A673 (cell line): Measurements from ENCODE around the gene ZNF865. TPM values are rescaled to one million over a fixed set of nuclear protein-coding genes. Genes with fewer than 3 reads are reported as not detected.

Source experiments
- BruUV-seq: library from RNA; stranded (reverse); fragments of 400-500 nt; replicated peaks from 2 replicates; lab custom pipeline; 2021; lab: Mats Ljungman, UMichigan
- CTCF ChIA-PET: fragments of 300-600 bp; sonication (Branson Sonifier 250); formaldehyde crosslinking; loops from one replicate; lab custom pipeline; 2022; ENCODE audit warnings: antibody characterized with exemption; lab: Charles Lee
- POLR2A ChIA-PET: fragments of 300-600 bp; sonication (Branson Sonifier 250); formaldehyde crosslinking; loops from one replicate; lab custom pipeline; 2022; ENCODE audit warnings: antibody characterized with exemption; ENCODE audit not compliant: low non-redundant PET; lab: Charles Lee
- DNase-seq: peaks from one replicate; pipeline ENCODE4 v3.0.0-alpha.2; 2015; ENCODE audit warnings: low spot score
- H3K27ac ChIP-seq: fragments of 200-600 bp; sonication (generic); 2 replicates; pipeline ENCODE4 v1.5.1; 2016; ENCODE audit warnings: mixed run types, low read depth, mild to moderate bottlenecking, mixed read lengths, antibody characterized with exemption, low read length; ENCODE audit not compliant: poor library complexity, severe bottlenecking
- H3K27me3 ChIP-seq: fragments of 200-600 bp; sonication (generic); replicated peaks from 2 replicates; pipeline ENCODE4 v1.6.1; 2017; ENCODE audit warnings: mixed run types, low read depth, mild to moderate bottlenecking, mixed read lengths, antibody characterized with exemption, low read length; ENCODE audit not compliant: insufficient read depth, poor library complexity
- H3K36me3 ChIP-seq: fragments of 200-600 bp; sonication (generic); 2 replicates; pipeline ENCODE4 v1.6.1; 2016; ENCODE audit warnings: mixed run types, mild to moderate bottlenecking, mixed read lengths, antibody characterized with exemption, low read length; ENCODE audit not compliant: insufficient read depth, poor library complexity, severe bottlenecking
- H3K4me1 ChIP-seq: fragments of 200-600 bp; sonication (generic); 2 replicates; pipeline ENCODE4 v1.6.1; 2017; ENCODE audit warnings: mixed run types, mild to moderate bottlenecking, mixed read lengths, antibody characterized with exemption, low read length; ENCODE audit not compliant: insufficient read depth, poor library complexity, severe bottlenecking
- H3K4me3 ChIP-seq: fragments of 200-600 bp; sonication (generic); 2 replicates; pipeline ENCODE4 v1.5.1; 2016; ENCODE audit warnings: low read depth, mixed run types, mild to moderate bottlenecking, mixed read lengths, low read length; ENCODE audit not compliant: poor library complexity, severe bottlenecking
- H3K9me3 ChIP-seq: fragments of 200-600 bp; sonication (generic); 2 replicates; pipeline ENCODE4 v1.6.1; 2016; ENCODE audit warnings: mixed run types, low read depth, mild to moderate bottlenecking, mixed read lengths, antibody characterized with exemption, low read length; ENCODE audit not compliant: poor library complexity, severe bottlenecking
- EZH2 ChIP-seq: fragments of 200-600 bp; sonication (generic); IDR thresholded peaks from 2 replicates; pipeline ENCODE4 v1.6.1; 2017; ENCODE audit warnings: borderline replicate concordance, low read depth, mild to moderate bottlenecking, mixed read lengths, antibody characterized with exemption, low read length; ENCODE audit not compliant: poor library complexity, severe bottlenecking
- intact Hi-C: fragments of 100-400 bp; cut with micrococcal nuclease; formaldehyde crosslinking; loops from one replicate; pipeline ENCODE4 v1.10.0; 2022; ENCODE audit not compliant: unreplicated experiment
- total RNA-seq: library from RNA; stranded (reverse); gene quantifications from 2 replicates; pipeline ENCODE4 v1.2.3, GENCODE V29; 2021
- TF ChIP-seq, protein P1 (sequence below): fragments of 300-800, 200-600 bp; sonication (generic); conservative IDR thresholded peaks from 2 replicates; pipeline ENCODE4 v1.5.1; 2017; ENCODE audit warnings: low read depth, mild to moderate bottlenecking, antibody characterized with exemption, low read length, moderate library complexity, mixed read lengths

ZNF865 gene
- total RNA-seq, 1 experiment from 2014 or later: 16.1 TPM

DNA sequence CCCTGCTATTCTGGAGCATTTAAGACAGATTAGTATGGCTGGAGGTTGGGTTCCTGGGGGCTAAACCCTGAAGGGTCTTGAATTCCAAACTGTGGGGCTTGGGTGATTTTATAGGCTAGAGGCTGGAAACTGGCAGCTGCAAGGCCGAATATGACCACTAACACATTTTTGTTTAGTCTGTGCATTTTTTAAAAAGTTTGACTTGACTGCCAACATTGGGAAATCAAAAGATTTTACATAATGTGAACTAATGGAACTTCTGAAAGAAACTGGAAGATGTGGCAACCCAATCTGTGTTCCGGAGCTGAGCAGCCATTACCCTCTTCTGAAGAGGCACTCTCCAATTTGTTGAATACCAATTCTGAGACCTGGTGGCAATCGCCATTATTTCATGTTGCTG, 13.8 kb downstream of the ZNF865 start:
- CTCF ChIA-PET: no interaction called here
- TF ChIP-seq EZH2: no peak
- TF ChIP-seq, protein P1, sequence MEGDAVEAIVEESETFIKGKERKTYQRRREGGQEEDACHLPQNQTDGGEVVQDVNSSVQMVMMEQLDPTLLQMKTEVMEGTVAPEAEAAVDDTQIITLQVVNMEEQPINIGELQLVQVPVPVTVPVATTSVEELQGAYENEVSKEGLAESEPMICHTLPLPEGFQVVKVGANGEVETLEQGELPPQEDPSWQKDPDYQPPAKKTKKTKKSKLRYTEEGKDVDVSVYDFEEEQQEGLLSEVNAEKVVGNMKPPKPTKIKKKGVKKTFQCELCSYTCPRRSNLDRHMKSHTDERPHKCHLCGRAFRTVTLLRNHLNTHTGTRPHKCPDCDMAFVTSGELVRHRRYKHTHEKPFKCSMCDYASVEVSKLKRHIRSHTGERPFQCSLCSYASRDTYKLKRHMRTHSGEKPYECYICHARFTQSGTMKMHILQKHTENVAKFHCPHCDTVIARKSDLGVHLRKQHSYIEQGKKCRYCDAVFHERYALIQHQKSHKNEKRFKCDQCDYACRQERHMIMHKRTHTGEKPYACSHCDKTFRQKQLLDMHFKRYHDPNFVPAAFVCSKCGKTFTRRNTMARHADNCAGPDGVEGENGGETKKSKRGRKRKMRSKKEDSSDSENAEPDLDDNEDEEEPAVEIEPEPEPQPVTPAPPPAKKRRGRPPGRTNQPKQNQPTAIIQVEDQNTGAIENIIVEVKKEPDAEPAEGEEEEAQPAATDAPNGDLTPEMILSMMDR: no peak
- Histone ChIP-seq H3K4me3 (no peak overlapping the region), H3K9me3 (no peaks in the 10 kb centered on the region), H3K27me3 (no peaks in the 10 kb centered on the region), H3K4me1 (no peaks in the 10 kb centered on the region), H3K36me3 (peaks cover 25% of the 10 kb centered on the region), H3K27ac (no peak overlapping the region)
- BruUV-seq: no TSS peak
- intact Hi-C loops: no loop called here
- POLR2A ChIA-PET: interaction anchor here (0.8 kb wide), 1 partner anchor 15 kb away, joined by 6 read pairs; no protein-coding TSS in a partner anchor
- DNase-seq: no peak

DNA sequence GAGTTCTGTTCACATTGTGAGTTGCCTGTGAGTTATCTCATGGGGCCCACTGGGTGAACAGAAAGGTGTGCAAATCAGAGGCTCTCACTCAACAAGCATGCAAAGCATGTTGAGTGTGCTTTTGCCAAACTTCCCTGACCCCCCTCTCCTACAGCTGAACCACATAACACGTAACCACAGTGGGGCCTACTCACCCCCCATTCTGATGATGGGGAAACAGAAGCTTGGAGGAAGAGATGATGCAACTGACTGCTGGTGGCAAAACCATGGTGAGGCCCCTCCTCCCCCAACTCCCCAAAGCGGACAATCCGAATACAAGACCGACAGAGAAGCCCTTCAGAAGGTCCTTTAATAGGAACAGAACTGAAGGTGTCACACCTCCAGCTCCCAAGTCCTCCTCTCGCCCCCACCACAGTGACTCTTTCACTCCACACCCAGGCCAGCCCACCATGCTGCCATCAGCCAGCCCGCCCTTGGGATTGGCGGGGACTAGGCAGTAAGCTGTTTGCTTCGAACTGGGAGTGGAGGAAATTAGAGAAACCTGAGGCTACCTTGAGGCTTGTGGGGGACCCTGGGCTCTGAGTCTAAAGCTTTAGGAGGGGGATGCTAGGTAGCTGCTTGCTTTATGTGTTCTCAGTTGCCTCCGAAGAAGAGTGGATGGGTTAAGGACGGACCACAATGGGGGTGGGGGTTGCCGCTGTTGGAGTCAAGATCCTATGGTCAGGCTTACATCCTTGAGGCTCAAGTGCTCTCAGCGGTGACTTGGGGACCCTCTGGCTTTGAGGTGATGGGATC, 15.2 kb downstream of the ZNF865 start:
- BruUV-seq: TSS peak; percentile 18
- H3K4me1 ChIP-seq: peaks cover 5% of the 10 kb centered on the region
- H3K9me3 ChIP-seq: no peaks in the 10 kb centered on the region
- peak overlapping the region; percentile 13 for H3K27ac ChIP-seq
- POLR2A ChIA-PET: interaction anchor here (0.6 kb wide), 2 partner anchors 16 to 1159 kb away, joined by 3 to 10 read pairs; no protein-coding TSS in a partner anchor
- peaks cover 21% of the 10 kb centered on the region for H3K36me3 ChIP-seq
- TF ChIP-seq, protein P1: no peak
- no peak for TF ChIP-seq EZH2
- intact Hi-C loops: no loop called here
- no peak overlapping the region for H3K4me3 ChIP-seq
- no peaks in the 10 kb centered on the region for H3K27me3 ChIP-seq
- CTCF ChIA-PET: no interaction called here
- no peak for DNase-seq

DNA sequence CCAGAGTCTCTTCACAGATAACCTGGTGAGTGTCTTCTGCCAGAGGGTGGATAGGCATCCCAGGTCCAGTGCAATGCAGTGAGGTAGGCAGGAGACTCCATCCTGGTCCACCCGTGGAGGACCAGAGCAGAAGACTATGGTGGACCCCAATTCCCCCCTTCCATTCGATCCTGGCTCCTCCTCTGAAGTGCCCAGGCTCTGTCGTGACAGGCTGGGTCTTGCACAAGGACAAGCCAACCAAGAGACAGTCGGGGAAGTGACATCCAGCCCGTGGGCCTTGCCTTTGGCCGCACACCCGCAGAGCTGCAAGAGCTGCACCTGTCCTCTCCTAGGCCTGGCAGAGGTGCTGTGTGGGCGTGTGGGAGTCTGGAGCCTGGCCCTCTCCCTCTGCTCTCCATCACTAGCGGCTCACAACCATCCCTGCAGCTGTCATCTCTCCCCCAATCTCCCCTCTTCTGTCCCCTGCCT, 15.8 kb downstream of the ZNF865 start:
- Histone ChIP-seq H3K36me3 (peaks cover 18% of the 10 kb centered on the region), H3K27me3 (no peaks in the 10 kb centered on the region), H3K4me3 (no peak overlapping the region), H3K27ac (no peak overlapping the region), H3K4me1 (peaks cover 5% of the 10 kb centered on the region), H3K9me3 (no peaks in the 10 kb centered on the region)
- intact Hi-C loops: no loop called here
- BruUV-seq: no TSS peak
- TF ChIP-seq EZH2: no peak
- POLR2A ChIA-PET: interaction anchor here (0.6 kb wide), 1 partner anchor 16 kb away, joined by 3 read pairs; no protein-coding TSS in a partner anchor
- DNase-seq: no peak
- CTCF ChIA-PET: no interaction called here
